HG03378 (cell line): ENCODE data around the gene RPSA.
A peak's percentile ranks its signal among the peaks of the same experiment; 100 is the strongest.
"Not testable (repeated sequence)": the region's sequence is repeated elsewhere in the genome, so short reads cannot be mapped to it uniquely, and the experiment has no call there.

ENCODE experiments used
- ATAC-seq: cut with Tn5 transposase; IDR thresholded peaks from one replicate; pipeline ENCODE4 v1.9.1; 2021; ENCODE audit warnings: mild to moderate bottlenecking, moderate library complexity; ENCODE audit not compliant: unreplicated experiment

The RPSA gene

DNA sequence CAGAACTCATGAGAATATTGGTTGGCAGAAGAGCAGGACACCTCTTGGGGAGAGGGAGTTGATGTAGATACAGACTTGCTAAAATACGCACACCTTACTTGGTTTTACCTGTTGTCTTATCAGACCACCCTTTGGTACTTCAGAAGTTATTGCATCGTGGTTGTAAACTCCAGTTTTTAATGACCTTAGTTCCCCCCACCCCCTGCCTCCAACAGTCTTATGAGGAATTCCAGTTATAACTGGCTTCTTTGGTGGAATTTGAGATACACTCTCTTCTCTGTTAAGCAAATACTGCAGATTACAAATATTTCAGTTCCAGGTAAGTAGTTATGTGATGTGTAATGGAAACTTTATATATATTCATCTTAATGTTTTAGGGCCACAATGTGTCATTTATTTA, 18.4 kb upstream of the RPSA start:
- no peak for ATAC-seq

DNA sequence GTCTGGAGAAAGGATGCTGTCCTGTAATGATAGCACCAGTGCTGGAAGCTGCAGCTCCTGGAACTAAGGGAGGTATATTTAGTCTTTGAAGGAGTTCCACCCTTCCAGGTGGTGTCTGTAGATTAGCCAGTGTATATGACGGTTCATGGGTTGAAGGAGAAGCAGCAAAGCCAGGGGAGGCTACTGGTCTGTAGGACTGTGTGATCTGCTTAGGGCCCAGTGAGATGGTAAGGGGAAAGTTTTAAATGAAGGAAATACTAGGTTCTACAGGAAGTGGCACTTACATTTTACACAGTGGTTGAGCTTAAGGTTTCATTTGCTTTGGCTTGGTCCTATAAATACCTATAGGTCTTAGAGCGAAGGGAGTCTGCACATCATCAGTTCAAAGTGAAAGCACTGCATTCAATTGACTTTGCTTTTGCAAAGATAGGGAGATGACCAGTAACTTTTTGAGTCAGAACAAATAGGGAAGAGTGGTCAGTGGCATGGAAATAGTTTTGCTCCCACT, 17.7 kb upstream of the RPSA start:
- ATAC-seq = peak; percentile 88

- ATAC-seq = no peak
Measured at GRCh38 chr3:39390181-39390580, 16.3 kb upstream of the RPSA start.

- ATAC-seq = no peak
Measured at GRCh38 chr3:39396690-39397089, 9.8 kb upstream of the RPSA start.

GRCh38 chr3:39398700-39399099, 7.8 kb upstream of the RPSA start:
- no peak for ATAC-seq

DNA sequence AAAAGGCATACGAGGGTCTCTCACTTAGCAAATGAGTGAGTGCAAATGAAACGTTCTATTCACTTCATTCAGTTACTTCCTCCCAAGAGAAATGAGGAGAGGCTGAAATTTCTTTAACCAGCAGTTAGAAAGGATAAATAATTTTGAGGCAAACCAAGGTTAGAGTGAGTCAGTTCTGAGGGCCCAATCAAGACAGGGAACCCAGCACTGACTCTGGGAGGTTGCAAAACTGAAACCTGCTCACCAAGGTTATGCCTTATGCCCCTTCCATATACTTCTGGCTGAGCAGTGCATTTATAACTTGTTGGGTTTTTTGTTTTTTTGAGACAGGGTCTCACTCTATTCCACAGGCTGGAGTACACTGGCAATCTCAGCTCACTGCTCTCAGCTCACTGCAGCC, 4.5 kb upstream of the RPSA start:
- ATAC-seq = no peak

DNA sequence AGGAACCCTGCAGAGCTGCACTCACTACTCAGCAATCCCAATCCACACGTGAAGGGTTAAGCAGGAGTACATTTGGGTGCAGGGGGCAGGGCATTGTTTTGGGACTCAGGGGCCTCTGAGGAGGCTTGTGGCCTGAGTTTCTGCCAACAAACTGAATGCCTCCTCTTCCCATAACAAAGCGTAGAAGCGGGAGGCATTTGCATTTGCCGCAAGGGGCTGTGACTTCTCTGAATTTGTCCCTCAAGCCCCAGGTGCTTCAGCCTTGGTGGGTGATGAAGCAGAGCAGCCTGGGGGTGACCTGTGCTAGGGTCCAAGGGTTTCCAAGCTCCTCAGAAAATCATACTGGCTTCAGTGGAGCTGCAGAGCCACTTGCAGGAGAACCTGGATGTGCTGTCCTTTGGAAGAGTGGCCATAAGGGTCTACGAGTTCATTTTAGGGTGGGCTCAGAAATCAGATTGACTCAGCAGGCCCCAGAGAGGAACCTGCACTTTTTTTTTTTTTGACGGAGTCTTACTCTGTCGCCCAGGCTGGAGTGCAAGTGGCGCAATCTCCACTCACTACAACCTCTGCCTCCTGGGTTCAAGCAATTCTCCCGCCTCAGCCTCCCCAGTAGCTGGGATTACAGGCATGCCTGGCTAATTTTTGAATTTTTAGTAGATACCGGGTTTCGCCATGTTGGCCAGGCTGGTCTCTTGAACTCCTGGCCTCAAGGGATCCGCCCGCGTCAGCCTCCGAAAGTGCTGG, 1.4 kb upstream of the RPSA start:
- ATAC-seq = no peak

DNA sequence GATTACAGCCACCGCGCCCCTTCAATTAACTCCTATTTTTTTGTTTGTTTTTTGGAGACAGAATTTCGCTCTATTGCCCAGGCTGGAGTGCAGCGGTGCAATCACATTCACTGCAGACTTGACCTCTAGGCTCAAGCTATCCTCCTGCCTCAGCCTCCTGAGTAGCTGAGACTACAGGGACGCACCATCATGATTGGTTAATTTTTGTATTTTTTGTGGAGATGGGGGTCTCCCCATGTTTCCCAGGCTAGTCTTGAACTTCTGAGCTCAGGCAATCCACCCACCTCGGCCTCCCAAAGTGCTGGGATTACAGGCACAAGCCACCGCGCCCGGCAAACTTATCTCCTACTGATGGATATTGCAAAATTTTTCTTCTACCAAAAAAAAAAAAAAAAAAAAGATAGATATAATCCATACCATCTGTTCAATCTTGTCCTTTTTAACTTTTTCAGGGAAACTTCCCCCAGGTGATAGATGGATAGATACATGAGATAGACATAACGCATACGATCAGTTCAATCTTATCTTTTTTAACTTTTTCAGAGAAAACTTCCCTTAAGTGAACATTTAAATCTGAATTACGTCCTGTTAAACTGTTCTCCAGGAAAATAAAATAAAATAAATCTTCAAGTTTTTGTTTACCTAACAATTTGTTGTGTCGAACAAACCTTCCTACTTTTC, 693 bp upstream of the RPSA start:
- no peak for ATAC-seq

DNA sequence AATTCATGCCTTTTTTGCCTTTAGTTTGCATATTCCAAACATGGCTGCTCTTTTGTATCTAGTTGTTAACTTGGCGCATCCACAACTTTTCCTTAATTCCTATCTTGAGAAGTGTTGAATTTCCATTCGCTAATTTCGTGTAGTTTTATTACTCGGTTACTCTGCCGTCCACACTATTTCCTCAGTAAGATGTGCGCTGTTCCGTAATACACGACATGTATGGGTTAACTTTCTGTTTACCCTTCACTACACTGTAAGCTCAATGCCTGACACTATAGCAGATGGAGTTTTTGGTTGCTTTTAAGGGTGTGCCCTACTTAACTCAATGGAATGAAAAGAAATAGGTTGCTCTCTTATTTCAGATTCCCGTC, 724 bp downstream of the RPSA start:
- ATAC-seq = no peak

- ATAC-seq = no peak
Measured at GRCh38 chr3:39407773-39408492, 1.4 kb downstream of the RPSA start.

GRCh38 chr3:39408493-39409372, 2.2 kb downstream of the RPSA start:
- ATAC-seq = no peak

DNA sequence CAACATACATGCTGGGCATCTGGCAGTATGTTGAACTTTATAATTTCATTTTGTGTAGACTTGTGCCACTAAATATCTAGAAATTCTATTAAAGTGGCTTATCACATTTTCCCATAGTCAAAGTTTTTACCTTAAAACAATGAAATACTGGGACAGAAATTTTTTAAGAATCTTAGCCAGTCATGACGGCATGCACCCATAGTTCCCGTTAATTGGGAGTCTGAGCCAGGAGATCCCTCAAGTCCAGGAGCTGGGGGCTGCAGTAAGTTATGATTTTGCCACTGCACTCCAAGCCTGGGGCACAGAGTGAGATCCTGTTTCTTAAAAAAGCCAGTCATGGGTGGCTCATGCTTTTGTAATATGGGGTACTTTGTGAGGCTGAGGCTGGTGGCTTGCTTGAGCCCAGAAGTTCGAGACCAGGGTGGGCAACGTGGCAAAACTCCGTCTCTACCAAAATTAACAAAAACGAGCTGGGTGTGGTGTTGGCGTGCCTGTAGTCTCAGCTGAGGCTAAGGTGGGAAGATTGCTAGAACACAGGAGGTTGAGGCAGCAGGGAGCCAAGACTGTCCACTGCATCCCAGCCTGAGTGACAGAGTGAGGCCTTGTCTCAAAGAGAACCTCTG, 3.1 kb downstream of the RPSA start:
- ATAC-seq = no peak

- ATAC-seq = no peak
Measured at GRCh38 chr3:39410893-39411292, 4.4 kb downstream of the RPSA start.

GRCh38 chr3:39412668-39413260, 6.2 kb downstream of the RPSA start:
- ATAC-seq = no peak

GRCh38 chr3:39413691-39414420, 7.3 kb downstream of the RPSA start:
- no peak for ATAC-seq

DNA sequence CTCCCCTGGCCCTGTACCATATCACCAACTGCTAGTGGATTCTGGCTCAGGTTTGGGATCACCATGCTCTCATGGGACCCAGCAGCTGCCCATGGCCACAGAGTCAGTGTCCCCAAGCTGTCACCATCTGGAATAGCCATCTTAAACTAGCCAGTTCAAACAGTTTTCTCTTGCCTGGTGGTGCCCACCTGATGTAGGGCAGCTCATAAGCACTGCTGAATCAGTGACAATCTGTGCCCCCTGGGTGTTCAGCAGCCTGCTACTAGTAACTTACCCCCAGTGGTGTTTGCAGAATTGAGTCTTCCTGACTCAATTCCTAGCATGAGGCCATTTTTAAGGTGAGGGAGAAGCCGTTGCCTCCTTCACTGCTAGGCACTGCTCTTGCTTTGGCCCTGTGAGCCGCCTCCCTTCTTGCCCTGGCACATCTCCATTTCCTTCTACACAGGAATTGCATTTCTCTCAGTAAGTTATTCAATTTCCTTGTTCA, 7.9 kb downstream of the RPSA start:
- ATAC-seq = no peak

DNA sequence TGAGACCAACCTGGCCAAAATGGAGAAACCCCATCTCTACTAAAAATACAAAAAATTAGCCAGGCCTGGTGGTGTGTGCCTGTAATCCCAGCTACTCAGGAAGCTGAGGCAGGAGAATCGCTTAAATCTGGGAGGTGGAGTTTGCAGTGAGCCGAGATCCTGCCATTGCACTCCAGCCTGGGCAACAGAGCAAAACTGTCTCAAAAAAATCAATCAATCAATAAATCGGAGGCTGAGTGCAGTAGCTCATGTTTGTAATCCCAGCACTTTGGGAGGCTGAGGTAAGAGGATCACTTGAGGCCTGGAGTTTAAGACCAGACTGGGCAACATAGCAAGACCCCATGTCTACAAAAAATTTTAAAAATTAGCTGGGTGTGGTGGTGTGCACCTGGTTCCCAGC, 8.8 kb downstream of the RPSA start:
- not testable (repeated sequence) for ATAC-seq

- ATAC-seq = no peak
Measured at GRCh38 chr3:39415983-39416382, 9.5 kb downstream of the RPSA start.

GRCh38 chr3:39416998-39417397, 10.5 kb downstream of the RPSA start:
- not testable (repeated sequence) for ATAC-seq
